Stimulated activated CD4-positive, alpha-beta T cell treated with anti-CD3 and anti-CD28 coated beads, Interleukin-12 subunit alpha, Interleukin-12 subunit beta, amount 100 ng/mL, for 24 hours (primary cell): Measurements from ENCODE around the gene ASS1.
A peak's percentile ranks its signal among the peaks of the same experiment; 100 is the strongest.

ENCODE experiments used
- DNase-seq, 2 experiments: peaks; one replicate each; pipeline ENCODE4 v3.0.0-alpha.2; 2020; ENCODE audit warnings: low read depth in 2 of 2

Gene ASS1

DNA sequence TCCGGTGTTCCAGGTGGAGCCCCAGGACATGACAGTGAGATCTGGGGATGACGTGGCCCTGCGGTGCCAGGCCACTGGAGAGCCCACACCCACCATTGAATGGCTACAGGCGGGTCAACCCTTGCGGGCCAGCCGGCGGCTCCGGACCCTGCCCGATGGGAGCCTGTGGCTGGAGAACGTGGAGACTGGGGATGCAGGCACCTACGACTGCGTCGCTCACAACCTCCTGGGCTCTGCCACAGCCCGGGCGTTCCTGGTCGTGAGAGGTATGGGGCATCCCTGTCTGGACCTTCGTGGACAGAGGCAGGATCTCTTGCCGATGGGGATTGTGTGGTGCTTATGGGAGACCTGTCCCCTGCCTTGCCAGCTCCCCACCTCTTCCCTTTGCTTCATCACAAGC is 26.0 kb upstream of the ASS1 start:
- no peak for DNase-seq

DNA sequence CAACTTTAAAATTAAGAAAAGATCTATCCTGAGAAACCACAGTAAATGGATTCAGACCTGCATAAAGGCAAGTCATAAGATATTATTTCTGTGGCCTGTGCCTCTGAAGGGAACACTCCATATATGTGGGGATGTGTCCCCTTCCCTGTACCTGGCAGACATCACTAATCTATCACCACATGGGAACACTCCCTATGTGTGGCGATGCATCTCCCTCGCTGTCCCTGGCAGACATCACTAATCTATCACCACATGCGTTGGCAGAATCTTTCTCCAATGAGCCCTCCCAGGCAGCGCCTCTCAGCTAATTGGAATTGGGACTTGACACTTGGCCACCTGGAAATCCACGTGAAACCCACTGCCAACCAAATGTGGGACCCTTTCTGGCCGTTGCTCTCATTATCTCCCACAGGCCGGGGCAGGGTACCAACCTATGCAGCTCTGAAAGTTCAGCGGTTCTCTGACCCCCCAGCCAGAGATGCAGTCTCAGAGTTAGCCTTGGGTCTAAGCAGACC is 25.2 kb upstream of the ASS1 start:
- no peak for DNase-seq

DNA sequence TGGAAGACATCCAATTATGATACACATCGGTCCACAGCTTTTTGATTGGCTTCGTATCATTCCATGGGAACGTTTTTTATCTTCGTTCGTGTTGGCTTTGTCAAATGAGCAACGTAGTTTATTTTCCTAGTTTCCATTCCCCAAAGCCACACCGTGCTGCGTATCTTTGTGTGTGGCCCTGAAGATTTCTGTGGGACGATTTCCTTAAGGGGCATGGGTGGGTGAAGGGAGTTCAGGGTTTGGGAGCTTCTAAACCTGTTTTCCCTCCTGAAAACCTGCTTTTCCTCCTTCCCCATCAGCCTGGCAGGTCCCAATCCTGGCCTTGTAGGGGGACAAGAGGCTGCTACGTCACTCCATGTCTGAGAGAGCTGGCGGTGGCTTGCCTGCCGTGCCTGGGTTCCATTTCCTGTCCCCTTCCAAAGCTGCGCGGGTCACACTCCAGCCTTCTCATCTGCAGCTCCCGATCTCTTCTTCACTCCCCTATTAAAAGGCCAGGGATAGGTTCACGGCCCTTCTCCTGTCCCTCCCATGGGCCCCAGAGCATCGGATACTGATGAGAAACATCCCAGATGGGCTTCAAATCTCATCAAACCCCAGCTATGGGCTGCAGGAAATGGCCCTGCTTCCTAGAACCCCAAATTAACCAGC is 23.5 kb upstream of the ASS1 start:
- no peak for DNase-seq

DNA sequence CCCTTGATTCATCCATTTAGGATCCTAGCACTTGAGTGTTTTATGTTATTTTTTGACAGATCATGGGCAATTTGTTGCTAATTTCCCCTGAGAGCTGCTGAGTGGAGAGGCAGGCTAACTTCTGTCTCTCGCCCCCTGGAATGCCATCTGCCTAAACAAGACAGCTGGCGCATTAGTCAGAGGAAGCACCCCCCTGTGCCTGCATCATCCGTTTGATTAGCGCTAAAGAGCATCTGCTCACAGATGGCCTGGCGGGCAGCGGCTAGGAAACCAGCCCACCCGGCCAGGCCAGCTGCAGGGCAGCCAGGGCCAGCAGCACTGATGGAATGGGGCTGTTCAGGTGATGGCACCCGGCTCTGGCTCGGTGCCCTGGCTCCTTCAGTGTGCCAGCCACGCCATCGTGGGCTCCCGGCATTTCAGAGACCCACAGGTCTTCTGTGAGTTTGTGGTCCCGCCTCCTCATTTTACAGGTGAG is 22.9 kb upstream of the ASS1 start:
- DNase-seq: no peak

DNA sequence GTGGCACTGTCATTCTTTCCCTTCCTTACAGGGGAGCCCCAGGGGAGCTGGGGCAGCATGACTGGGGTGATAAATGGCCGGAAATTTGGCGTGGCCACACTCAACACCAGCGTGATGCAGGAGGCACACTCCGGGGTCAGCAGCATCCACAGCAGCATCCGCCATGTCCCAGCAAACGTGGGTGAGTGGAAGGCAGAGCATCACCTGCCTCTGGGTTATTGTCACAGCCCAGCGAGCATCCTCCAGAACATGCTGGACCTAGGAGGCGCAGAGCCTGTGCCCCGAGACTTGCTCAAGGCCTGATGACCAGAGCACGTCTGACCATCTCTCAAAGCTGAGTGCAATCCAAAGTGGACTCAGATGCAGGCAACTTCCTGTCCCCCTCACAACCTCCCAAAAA is 22.2 kb upstream of the ASS1 start:
- no peak for DNase-seq

DNA sequence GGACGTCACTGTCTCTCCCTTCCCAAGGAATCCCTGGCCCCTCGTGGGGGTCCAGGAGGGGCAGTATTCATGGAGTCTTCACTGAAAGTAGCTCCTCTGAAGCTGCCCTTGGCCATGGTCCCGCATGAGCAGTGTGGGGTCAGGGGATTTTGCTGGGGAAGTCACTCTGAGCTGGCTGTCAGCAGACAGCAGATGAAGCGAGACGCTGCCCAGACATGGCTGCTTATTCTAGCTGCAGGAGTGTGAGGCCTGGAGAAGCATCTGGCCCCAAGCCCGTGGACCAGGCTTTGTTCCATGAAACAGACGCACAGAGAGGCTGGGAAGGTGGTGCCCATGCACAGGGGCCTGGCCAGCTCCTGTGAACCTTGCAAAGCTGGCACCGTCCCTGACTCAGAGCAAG is 21.5 kb upstream of the ASS1 start:
- no peak for DNase-seq

DNA sequence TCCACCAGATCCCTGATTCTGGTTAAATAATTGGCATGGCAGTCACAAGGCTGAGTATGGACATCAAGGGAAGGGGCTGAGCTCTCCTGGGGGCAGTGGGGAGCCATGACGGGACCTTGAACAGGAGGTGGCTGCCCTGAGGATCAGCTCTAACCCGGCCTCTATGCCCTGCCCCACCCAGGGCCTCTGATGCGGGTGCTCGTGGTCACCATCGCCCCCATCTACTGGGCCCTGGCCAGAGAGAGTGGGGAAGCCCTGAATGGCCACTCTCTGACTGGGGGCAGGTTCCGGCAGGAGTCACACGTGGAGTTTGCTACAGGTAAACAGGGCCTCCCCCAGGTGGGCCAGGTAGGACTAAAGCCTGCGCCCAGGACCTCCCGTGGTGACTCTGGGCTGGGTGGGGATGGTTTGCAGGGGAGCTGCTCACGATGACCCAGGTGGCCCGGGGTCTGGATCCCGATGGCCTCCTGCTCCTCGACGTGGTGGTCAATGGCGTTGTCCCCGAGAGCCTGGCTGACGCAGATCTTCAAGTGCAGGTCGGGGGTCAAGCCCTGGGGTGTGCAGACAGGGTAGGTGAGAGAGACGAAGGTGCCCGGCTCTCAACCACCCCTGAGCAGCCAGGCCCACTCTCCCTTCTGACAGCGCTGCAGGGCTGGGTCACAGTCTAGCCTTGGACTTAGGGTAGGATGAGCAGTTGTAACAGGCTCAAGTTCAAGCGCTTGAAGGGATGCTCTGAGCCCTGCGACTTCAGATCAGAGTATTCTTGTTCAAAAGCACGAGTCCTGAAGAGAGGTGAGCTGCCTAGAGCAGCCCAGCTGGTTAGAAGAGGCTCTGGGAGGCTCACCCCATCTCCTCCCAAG is 19.9 kb upstream of the ASS1 start:
- DNase-seq: no peak

DNA sequence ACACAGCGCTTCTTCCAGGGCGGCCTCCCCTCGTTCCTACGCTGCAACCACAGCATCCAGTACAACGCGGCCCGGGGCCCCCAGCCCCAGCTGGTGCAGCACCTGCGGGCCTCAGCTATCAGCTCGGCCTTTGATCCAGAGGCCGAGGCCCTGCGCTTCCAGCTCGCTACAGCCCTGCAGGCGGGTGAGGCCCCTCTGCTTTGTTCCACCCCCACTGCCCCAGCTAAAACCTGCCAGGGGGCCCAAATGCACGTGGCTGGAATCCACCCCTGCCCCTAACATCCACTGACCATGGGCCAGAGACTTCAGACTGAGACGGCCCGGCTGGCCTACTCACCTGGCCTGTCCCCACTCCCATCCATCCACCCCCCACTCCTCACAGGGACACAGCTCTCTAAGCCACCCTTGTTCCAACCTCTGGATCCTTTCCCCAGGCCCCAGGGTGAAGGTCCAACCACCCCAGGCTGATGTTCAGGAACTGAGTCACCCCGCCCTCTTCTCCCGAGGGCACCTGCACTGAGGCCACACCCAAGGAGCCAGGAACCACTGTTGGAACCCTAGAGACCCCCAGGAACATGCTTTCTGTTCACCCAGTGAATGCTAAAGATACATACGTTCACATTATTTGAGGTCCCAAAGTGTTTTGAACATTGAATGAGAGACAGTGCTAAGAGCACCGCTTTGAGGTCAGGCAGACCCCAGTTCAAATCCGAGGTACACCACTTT is 18.9 kb upstream of the ASS1 start:
- DNase-seq: no peak

DNA sequence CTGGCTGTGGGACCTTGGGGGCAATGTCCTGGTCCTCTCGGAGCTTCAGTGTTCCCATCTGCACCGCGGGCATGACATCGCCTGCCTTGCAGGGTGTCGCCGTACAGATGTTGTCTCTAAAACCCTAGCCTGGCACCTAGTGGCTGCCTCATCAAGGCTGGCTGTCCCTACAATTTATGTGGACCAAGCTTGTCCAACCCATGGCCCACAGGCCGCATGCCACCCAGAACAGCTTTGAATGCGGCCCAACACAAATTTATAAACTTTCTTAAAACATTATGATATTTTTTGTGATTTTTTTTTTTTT is 18.3 kb upstream of the ASS1 start:
- no peak for DNase-seq

DNA sequence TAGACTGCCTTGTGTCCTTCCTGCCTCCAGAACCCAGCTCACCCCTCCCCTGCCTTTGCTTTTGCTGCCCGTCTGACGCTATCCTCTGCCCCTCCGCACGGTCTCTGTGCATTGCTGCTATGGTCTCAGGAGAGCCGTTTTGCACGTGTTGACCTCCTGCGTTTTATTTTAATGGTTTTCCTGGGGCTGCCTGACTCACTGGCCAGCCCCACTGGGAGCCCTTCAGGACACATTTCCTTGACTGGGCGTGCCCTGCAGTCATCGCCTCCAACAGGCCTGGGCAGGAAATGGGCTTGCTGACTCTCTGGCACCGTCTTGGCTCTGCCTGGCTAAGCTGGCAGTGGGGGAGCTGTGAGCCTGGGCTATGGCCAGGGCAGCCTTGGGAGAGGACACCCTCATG is 17.9 kb upstream of the ASS1 start:
- DNase-seq: no peak

DNA sequence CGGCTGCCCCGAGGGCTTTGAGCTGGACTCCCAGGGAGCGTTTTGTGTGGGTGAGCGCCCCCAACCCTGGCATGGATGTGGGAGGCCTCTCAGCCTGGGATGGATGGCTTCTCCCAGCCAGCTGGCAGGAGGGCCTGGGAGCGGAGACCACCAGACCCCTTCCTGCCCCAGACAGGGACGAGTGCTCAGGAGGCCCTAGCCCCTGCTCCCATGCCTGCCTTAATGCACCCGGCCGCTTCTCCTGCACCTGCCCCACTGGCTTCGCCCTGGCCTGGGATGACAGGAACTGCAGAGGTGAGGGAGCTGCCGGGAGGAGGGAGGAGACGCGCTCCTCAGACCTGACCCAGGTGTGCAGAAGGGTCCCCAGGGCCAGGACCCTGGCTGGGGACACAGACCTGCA is 17.4 kb upstream of the ASS1 start:
- DNase-seq: no peak

DNA sequence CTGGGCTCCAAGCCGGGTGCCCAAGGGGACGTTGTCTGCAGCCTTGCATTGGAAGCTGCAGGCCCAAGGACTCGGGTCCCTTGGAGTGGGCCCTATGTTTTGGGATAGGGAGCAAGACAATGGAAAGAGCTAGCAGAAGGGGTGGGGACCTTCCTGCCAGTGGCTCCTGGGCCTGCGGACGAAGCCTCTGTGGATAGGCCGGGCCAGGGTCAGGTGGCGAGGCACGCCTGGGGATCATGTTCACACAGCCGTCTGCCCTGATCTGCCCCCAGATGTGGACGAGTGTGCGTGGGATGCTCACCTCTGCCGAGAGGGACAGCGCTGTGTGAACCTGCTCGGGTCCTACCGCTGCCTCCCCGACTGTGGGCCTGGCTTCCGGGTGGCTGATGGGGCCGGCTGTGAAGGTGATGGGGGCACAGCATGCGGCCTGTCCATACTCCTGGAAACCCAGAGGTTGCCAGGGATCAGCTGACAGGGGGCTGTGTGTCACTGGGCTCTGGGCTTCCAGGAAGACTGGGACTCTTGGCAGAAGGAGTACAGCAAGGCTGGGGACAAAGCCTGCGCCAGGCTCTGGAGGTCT is 16.6 kb upstream of the ASS1 start:
- no peak for DNase-seq

DNA sequence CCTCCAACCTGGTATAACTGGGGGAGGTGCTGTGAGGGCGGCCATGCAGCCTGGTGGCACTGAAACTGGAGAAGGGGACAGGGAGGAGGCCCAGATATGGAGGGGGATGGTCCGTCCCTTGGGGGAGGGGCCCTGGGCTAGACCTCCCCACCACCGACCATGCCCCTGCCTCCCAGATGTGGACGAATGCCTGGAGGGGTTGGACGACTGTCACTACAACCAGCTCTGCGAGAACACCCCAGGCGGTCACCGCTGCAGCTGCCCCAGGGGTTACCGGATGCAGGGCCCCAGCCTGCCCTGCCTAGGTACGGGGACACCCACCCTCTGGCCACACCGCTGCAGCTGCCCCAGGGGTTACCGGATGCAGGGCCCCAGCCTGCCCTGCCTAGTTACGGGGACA is 15.4 kb upstream of the ASS1 start:
- no peak for DNase-seq

DNA sequence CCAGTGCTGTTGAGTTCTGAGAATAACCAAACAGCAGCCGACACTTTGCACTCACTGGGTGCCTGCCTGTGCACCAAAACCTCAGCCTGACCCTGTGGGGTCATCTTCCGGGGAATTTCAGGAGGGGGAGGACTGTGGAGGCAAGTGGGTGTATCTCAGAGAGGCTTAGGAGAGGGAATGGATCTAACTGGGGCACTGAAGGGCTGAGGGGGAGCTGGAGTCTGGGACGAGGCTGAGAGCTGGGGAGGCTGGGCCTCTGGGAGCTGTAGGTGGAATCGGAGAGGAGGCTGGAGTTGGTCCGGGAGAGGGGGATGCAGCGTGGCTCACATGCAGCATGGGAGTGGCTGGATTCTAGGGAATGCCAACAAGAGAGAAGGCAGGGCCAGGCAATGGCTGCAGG is 14.9 kb upstream of the ASS1 start:
- DNase-seq: no peak

DNA sequence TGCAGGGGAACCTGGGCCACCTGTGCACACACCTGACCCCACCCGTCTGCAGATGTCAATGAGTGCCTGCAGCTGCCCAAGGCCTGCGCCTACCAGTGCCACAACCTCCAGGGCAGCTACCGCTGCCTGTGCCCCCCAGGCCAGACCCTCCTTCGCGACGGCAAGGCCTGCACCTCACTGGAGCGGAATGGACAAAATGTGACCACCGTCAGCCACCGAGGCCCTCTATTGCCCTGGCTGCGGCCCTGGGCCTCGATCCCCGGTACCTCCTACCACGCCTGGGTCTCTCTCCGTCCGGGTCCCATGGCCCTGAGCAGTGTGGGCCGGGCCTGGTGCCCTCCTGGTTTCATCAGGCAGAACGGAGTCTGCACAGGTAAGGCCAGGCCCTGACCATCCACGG is 14.5 kb upstream of the ASS1 start:
- DNase-seq: no peak

DNA sequence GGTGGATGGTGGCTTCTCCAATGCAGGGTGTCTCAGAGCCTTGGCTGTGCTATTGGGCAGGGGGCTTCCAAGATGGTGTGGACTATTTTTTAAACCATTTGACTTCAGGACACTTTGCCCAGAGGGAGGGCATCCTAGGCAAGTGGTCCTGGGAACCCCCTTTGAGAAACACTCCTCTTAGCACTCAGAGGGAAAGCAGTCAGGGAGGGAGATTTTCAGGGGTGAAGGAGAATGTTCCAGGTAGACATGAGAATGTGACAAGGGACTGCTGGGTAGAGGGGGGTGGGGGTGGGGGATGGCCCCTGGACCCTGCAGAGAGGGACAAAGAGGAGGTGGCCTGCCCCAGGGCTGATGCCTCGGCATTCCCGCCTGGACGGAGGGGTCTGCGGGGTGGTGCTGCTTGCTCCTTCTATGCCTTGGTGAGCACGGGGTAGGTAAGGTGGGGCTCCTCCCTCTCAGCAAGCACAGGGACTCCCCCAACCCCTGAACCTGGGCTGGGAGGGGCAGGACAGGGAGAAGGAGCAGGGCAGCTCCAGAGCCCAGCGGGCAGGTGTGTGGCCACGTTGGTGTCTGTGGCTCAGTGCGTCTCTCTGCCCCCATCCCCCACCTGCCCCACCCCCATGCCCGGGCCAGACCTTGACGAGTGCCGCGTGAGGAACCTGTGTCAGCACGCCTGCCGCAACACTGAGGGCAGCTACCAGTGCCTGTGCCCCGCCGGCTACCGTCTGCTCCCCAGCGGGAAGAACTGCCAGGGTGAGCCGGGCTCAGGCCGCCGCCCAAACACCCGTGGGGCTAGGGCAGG is 13.8 kb upstream of the ASS1 start:
- no peak for DNase-seq

DNA sequence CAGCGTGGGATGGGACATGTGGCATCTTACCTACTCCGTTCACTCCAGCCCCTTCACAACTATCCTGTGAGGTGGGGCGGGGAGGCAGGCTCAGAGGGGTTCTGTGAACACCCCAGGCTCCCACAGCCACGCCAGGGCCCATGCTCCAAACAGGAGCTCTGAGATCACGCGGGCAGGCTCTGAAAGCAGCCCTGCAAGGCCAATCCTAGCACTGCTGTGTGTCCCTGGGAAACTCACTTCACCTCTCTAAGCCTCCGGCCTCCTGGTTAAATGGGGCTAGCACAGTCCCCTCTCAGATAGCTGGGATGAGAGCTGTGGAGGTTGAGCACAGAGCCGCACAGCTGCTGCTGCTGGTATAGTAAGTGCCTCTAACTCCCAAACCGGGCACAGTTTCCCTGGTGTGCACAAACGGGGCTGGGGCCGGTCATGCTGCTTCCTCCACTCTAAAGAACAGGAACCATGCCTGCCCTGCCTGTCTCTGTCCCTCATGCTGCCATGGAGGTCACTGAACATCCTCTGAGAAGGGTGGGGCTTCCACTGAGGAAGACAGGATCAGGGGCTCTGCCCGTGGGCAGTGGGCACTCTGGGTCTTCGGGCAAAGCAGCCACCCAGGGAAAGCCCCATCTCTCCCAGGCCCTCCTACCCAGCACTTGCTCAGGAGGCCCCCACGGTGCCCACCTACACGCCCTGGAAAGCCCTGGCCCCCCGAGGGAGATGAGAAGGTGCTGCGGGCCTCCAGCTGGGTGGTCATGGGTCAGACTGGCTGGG is 13.0 kb upstream of the ASS1 start:
- DNase-seq: no peak

DNA sequence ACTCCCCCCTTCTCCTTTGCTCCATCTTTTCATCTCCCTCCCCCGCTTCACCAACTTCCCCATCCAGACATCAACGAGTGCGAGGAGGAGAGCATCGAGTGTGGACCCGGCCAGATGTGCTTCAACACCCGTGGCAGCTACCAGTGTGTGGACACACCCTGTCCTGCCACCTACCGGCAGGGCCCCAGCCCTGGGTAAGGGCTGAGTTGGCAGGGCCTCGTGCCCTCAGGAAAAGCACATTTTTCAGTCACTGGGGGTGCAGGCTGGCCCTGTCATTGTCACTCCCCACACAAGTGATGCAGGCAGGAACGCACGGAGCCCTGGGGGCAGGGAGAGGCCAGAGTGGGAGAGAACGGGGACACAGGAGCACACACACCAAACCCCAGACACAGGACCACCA is 12.4 kb upstream of the ASS1 start:
- no peak for DNase-seq

DNA sequence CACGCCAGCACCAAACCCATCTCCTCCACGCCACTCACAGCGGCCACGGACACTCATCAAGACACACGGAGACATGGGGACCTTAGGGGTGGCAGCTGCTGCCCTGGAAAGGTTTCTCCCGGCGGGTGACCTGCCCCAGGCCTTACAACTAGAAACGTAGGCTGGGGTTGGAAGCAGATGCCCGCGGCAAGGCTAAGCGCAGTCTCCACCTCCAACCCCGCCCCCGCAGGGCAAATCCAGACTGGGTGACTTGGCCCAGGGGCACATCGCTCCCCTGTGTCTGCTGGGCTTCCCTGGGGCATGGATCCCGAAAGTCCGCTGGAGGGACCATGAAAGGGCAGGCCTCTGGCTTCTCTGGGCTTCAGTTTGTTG is 12.0 kb upstream of the ASS1 start:
- DNase-seq: no peak

DNA sequence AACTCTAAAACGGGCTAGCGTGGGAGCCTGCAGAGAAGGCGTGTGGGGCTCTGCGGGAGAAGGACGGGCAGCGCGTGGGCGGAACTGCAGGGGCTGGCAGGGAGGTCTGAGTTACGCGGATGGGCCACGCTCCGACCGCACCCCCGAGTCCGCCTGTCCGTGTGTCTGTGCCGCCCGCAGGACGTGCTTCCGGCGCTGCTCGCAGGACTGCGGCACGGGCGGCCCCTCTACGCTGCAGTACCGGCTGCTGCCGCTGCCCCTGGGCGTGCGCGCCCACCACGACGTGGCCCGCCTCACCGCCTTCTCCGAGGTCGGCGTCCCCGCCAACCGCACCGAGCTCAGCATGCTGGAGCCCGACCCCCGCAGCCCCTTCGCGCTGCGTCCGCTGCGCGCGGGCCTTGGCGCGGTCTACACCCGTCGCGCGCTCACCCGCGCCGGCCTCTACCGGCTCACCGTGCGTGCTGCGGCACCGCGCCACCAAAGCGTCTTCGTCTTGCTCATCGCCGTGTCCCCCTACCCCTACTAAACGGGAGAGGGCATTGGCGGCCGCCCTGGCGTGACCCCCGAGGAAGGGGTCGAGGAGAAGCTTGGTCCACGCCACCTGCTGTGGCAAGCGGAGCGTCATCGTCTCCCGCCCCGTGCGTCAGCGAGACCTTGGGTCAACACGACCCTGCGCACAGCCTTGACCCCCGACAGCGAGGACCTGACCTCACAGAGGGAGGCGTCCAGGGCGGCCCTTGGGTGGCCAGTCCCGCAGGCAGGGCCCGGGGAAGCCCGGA is 11.4 kb upstream of the ASS1 start:
- DNase-seq: peak in 1 of 2 experiments; percentile 23
